GM21447 (cell line): Measurements from ENCODE around the gene P2RY14.

Experiments used
- ATAC-seq: cut with Tn5 transposase; IDR thresholded peaks from one replicate; pipeline ENCODE4 v1.9.1; 2021; ENCODE audit not compliant: unreplicated experiment

The P2RY14 gene

DNA sequence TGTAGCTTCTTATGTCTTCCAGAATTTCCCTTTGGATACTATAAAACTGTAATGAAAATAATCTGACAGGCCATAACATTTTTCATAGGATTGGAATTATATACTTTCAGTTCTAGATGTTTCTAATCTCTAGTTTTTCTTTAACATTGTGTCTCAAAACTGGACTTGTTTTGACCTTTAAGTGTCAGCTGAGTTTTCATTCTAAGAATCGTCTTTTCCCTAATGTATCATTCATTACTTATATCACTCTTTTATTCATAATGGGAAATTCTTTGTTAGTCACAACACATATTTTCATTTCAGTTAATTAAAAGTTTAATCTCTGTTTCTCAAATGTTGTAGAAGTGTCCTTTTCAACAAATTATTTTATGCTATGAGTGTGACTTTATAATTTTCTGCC lies 87.2 kb downstream of the P2RY14 start:
- no peak for ATAC-seq

DNA sequence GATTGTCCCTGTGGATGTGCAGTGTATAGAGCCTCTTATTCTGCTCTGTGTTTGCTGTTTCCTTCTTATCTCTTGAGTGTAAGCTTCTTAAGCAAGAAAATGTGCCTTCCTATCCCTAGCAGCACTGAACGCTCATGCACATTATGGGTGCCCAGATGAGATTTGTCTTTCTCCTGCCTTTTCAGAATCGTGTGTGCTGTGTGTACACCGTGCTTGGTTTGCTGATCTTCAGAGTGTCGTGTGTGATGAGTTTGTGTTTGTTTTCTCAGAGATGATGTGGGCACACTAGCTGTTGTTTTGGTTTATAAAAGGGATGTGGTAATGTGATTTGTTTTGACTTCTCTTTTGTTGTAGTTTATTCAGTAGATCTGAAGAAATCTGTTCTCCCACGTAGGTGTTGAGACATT lies 95.1 kb downstream of the P2RY14 start:
- ATAC-seq, result no peak

DNA sequence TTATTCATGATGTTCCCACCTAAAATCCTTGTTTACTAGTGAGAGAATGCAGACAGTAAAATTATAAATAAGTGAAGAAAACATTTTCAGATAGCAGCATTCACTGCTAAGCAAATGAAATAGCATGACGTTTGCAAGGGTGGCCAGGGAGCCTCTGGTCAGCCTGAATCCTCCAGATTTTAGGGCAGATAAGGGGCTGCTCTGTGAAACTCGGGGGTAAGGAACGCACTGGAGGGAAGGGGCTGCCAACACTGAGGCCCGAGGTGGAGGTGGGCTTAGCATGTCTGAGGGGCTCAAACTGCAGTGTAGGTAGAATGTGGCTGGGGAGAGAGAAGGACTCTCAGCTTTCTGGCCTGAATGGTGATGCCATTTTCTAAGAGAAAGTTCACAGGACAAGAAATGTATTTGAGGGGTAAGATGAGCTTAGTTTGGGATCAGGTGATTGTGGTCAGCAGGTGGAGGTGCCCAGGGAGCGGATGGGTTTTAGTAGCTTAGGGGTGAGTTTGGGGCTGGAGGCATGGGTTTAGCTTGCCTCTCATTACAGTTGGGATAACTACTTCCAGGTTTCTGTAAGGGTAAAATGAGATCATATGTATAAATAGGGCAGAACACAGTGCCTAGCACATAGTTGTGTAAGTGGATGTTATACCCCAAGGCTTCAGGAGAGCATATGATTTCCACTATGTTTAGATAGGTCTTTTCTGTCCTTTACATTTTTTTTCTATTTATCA lies 95.8 kb downstream of the P2RY14 start:
- no peak for ATAC-seq

DNA sequence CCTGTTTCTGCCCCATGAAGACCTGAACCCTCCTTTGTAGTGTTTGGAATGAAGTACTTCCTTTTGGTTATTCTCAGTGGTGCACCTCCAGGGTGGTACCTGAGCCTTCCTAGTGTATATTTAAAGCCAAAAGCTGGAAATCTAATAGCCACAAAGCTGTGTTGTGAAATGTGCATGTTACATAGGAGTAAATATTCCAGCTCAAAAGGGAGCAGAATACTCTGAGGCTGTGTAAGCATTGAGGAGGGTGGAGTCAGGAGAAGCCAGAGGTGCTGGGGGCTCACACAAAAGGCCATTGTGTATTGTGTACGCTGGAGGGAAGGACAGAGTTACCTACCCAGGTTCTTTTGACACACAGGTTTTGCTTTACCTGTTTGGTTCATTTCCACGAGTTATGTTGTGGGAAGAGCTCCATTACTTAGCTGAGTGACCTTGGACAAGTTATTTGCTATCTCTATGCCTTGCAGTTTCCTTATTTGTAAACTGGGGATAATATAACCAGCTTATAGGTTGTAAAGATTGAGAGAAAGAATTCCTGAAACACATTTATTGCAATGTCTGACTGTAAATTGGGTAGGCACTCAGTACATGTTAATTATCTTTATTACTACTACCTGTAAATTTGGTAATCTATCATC lies 100.0 kb downstream of the P2RY14 start:
- ATAC-seq, result no peak

DNA sequence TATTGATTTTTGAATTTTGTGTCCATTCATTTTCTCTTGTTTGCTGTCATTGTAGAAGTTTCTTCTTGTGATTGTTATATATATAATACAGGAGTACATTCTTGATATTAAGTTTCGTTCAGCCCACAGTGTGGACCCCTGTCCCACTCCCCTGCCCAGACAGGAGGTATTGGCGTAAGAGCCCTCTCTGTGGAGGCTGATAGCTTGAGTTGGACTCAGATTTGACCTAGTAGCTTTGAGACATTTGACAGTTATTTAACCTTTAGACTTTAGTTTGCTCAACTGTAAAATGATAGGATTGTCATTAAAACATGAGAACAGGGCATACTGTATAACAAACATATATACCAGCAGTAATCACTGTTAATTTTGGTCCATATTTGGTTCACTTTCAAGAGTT lies 102.4 kb downstream of the P2RY14 start:
- no peak for ATAC-seq

DNA sequence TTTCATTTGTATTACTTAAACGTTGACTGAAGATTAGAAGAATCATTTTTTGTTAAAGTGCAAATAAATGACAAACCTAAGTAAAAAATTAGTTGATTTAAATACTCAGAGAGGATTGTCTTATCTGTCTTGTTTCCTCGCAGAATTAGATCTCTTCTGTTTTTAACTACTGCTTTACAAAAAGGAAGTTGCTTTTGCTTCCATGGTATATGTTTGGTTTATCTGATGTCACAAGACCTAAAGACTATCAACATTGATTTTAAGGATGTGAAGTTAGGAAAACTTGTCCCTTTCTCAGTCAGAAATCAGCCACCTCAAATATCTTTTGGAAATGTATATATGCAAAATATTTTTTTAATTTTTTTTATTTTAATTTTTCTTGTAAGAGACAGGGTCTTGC lies 104.0 kb downstream of the P2RY14 start:
- no peak for ATAC-seq

DNA sequence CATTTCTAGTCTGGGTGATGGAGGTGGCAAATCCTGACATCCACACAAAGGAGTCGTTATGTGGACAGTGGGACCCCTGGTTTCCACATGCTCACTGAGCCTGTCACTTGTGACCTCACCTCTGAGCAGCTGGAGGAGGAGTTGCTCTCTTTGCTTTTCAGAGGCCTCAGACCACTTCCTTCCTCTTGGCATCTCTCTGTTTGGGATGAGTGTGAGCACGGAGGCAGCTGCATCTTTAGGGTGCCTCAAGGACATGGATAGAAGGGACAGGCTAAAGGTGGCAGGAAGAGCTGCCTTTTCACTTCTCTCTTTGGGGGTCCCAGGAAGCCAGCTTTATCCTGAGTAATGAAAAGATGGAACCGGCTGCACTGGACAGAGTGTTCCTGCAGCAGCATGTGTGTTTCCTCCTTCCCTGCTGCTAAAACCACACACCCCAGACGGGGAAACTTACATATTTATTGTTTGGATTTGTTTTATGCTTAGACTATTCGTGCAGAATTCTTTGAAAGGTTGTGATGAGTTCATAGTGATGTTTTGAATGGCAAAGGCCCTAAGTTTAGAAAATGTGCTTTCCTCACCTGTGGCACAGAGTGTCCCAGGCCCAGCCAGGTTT lies 107.1 kb downstream of the P2RY14 start:
- ATAC-seq, result peak; percentile 71

DNA sequence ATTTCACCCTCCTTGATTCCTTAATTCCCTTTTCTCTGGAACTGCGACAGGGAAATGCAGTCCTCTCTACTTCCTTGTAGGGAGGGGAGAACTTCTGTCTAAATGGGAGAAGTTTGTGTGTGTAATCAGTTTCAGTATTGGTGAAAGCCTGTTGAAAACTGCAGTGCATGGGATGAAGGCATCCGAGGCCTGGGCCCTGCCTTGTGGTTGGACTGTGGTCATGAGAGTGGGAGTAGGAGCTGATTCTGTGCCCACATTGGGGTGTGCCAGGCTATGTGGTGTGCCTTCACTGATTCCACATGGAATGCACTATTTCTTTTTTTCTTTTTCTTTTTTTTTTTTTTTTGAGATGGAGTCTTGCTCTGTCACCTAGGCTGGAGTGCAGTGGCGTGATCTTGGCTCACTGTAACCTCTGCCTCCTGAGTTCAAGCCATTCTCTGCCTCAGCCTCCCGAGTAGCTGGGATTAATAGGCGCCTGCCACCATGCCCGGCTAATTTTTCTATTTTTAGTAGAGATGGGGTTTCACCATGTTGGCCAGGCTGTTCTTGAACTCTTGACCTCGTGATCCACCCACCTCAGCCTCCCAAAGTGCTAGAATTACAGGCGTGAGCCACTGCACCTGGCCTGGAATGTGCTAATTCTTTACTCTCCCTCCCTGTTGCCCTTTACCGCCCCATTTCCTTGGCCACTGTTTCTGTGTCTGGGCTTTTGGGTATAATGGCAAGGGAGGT lies 108.2 kb downstream of the P2RY14 start:
- ATAC-seq, result peak; percentile 26

DNA sequence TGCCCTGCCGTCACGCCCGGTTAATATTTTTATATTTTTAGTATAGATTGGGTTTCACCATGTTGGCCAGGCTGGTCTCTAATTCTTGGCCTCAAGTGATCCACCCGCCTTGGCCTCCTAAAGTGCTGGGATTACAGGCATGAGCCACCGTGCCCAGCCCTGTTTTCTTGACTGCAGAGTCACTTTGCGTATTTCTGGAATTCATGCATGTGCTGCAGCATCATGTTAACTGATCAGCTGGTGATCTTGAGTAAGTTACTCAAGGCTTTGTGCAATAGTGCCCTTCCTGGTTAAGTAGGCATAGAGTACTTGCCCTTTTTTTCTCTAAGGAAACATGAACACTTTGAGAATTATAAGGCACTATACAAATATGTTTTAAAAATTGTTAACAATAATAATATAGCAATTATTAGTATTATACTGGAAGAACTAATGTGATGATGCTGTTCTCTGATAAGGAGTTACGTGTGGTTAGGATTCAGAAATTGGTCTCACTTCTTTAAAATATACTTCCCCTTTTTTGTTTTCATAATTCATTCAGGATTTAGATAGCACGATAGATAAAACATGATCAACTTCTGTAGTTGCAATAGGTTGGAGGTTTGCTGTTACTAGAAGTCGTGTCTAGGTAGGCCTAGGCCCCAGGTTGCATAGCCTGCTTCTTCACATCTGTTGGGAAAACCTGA lies 108.9 kb downstream of the P2RY14 start:
- ATAC-seq, result peak; percentile 28

DNA sequence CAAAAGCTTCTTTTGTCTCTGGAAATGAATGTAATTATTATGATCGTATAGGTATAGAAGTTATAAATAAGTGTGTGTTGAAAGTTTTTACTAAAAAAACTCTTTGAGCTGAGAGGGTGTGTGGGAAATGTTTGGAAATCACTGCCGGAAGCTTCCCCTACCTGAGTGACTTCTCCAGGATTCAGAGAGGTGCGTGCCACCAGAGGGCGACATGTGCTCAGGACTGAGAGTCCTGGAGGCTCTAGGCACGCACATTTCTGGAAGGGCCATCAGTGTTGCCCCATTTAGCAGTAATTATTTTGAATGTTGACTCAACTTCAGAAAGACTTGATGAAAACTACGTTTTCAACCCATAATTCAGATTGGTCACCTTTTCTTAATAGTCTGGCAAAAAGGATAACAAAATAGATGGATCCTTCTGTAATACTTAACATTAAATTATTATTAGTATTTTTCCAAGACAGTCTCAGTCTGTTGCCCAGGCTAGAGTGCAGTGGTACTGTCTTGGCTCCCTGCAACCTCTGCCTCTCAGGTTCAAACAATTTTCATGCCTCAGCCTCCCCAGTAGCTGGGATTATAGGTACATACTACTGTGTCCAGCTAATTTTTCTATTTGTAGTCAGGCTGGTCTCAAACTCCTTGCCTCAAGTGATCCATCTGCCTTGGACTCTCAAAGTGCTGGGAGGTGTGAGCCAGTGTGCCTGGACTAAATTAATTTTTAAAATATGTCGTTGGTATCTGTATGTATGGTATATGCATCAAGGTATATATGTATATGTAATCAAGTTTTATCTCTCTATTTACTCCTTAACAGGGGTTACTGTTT lies 109.9 kb downstream of the P2RY14 start:
- ATAC-seq, result peak; percentile 52

DNA sequence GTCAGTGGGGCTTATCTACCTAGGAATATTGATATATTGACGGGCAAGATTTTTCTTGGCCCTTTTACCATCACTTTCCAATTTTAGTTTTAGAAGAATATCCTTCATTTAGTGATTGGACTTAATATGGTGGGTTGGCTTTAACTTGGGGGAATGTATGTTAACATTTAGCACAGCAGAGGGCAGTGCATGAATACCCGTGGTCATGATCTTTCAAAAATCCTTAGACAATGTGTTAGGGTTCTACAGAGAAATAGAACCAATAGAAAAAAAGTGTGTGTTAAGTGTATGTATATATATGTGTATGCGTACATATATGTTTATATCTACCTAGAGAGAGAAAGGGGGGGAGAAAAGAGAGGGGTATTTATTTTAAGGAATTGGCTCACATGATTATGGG lies 112.2 kb downstream of the P2RY14 start:
- no peak for ATAC-seq

DNA sequence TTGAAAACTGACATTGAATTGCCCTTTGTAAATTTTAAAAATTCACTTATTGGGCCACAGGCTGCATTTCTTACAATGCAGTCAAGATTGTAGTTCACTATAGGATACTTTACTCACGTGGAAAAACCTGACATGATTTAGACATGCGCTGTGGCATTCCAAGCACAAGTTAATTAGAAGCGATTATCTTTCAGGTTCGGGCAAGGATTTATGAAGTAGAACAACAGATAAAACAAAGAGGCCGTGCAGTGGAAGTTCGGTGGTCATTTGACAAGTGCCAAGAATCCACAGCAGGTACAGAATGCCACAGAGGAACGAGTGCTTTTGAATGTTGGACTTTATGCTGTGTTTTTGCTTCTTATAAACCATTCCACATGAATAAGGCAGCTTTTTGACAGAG lies 113.1 kb downstream of the P2RY14 start:
- no peak for ATAC-seq
